ENCODE data around the gene OR6X1. TPM values are rescaled to one million over a fixed set of nuclear protein-coding genes. Genes with fewer than 3 reads are reported as not detected.

Gene OR6X1
- total RNA-seq, 1 experiment from 2014 or later, result not detected

DNA sequence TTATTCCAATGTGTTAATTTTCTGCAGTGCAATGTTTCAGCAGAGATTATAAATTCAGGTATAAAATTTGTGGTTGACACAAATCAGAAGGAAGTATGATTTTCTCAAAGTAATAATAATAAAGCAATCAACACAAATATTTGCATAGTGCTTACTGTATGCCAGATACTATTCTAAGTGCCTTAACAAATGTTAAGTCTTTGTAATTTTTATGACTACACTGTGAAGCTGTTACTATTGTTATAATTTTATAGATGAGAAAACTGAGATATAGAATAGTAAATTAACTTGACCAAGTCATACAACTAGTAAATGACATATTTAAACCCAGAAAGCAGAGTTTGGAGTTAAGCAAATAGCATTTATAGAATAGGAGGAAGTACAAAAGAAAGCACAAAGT lies 16.4 kb upstream of the OR6X1 start:
- DNase-seq (ENCODE audit: low read depth, low spot score) (no peak), ATAC-seq (no peak)
- Histone ChIP-seq H3K36me3 (ENCODE audit: control insufficient read depth, insufficient read depth, low read length) (no peaks in the 10 kb centered on the region), H3K4me1 (ENCODE audit: control insufficient read depth, insufficient read depth, low read length) (no peaks in the 10 kb centered on the region), H3K27ac (ENCODE audit: low read length) (no peak overlapping the region), H3K27me3 (ENCODE audit: control insufficient read depth, insufficient read depth, low read length) (no peaks in the 10 kb centered on the region), H3K4me3 (ENCODE audit: low read depth in 2 of 2, low read length in 2 of 2) (no peak overlapping the region), H3K9me3 (ENCODE audit: control insufficient read depth, insufficient read depth, low read depth, low read length) (no peaks in the 10 kb centered on the region)
- BruUV-seq (replicated peaks), result no TSS peak
- intact Hi-C loops (cut with micrococcal nuclease; ENCODE audit: unreplicated experiment), result no loop called here
- POLR2A ChIA-PET, result no interaction called here
- CTCF ChIA-PET, result no interaction called here
- TF ChIP-seq, protein P1, sequence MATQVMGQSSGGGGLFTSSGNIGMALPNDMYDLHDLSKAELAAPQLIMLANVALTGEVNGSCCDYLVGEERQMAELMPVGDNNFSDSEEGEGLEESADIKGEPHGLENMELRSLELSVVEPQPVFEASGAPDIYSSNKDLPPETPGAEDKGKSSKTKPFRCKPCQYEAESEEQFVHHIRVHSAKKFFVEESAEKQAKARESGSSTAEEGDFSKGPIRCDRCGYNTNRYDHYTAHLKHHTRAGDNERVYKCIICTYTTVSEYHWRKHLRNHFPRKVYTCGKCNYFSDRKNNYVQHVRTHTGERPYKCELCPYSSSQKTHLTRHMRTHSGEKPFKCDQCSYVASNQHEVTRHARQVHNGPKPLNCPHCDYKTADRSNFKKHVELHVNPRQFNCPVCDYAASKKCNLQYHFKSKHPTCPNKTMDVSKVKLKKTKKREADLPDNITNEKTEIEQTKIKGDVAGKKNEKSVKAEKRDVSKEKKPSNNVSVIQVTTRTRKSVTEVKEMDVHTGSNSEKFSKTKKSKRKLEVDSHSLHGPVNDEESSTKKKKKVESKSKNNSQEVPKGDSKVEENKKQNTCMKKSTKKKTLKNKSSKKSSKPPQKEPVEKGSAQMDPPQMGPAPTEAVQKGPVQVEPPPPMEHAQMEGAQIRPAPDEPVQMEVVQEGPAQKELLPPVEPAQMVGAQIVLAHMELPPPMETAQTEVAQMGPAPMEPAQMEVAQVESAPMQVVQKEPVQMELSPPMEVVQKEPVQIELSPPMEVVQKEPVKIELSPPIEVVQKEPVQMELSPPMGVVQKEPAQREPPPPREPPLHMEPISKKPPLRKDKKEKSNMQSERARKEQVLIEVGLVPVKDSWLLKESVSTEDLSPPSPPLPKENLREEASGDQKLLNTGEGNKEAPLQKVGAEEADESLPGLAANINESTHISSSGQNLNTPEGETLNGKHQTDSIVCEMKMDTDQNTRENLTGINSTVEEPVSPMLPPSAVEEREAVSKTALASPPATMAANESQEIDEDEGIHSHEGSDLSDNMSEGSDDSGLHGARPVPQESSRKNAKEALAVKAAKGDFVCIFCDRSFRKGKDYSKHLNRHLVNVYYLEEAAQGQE (IDR thresholded peaks at IDR 0.05; ENCODE audit: insufficient read depth in 1 of 2, low read depth in 2 of 2, low read length in 1 of 2), result no peak
- TF ChIP-seq POLR2AphosphoS5 (IDR thresholded peaks at IDR 0.05; ENCODE audit: low read depth, low read length) (no peak), SIN3A (IDR thresholded peaks at IDR 0.05; ENCODE audit: borderline replicate concordance, insufficient read depth, low read depth, low read length) (no peak), TCF7L2 (IDR thresholded peaks at IDR 0.05; ENCODE audit: low read depth, low read length) (no peak)
- TF ChIP-seq, protein P2, sequence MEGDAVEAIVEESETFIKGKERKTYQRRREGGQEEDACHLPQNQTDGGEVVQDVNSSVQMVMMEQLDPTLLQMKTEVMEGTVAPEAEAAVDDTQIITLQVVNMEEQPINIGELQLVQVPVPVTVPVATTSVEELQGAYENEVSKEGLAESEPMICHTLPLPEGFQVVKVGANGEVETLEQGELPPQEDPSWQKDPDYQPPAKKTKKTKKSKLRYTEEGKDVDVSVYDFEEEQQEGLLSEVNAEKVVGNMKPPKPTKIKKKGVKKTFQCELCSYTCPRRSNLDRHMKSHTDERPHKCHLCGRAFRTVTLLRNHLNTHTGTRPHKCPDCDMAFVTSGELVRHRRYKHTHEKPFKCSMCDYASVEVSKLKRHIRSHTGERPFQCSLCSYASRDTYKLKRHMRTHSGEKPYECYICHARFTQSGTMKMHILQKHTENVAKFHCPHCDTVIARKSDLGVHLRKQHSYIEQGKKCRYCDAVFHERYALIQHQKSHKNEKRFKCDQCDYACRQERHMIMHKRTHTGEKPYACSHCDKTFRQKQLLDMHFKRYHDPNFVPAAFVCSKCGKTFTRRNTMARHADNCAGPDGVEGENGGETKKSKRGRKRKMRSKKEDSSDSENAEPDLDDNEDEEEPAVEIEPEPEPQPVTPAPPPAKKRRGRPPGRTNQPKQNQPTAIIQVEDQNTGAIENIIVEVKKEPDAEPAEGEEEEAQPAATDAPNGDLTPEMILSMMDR (IDR thresholded peaks at IDR 0.05), result no peak
- in situ Hi-C loops (cut with HindIII; ENCODE audit: low pct_unique_long_range_greater_than_20kb, low sequenced_read_pairs), result no loop called here

DNA sequence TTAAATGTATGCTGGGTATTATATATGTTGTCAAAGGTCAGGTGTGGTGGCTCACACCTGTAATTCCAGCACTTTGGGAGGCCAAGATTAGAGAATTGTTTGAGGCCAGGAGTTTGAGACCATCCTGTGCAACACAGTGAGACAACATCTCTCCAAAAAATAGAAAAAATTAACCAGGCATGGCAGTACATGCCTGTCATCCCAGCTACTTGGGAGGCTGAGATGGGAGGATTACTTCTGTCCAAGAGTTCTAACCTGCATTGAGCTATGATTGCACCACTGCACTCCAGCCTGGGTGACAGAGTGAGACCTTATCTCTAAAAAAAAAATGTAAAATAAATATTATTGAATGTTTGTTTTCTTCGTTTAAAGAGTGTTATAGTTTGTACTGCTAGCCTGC lies 11.3 kb upstream of the OR6X1 start:
- CTCF ChIA-PET, result no interaction called here
- in situ Hi-C loops (cut with HindIII; ENCODE audit: low pct_unique_long_range_greater_than_20kb, low sequenced_read_pairs), result no loop called here
- intact Hi-C loops (cut with micrococcal nuclease; ENCODE audit: unreplicated experiment), result no loop called here
- POLR2A ChIA-PET, result no interaction called here
- H3K4me3 ChIP-seq (ENCODE audit: low read depth in 2 of 2, low read length in 2 of 2), result no peak overlapping the region
- H3K4me1 ChIP-seq (ENCODE audit: control insufficient read depth, insufficient read depth, low read length), result no peaks in the 10 kb centered on the region
- no peaks in the 10 kb centered on the region for H3K9me3 ChIP-seq (ENCODE audit: control insufficient read depth, insufficient read depth, low read depth, low read length)
- no peaks in the 10 kb centered on the region for H3K27me3 ChIP-seq (ENCODE audit: control insufficient read depth, insufficient read depth, low read length)
- no TSS peak for BruUV-seq (replicated peaks)
- no peaks in the 10 kb centered on the region for H3K36me3 ChIP-seq (ENCODE audit: control insufficient read depth, insufficient read depth, low read length)
- DNase-seq (ENCODE audit: low read depth, low spot score) (no peak), ATAC-seq (no peak)
- TF ChIP-seq POLR2AphosphoS5 (IDR thresholded peaks at IDR 0.05; ENCODE audit: low read depth, low read length) (no peak), TCF7L2 (IDR thresholded peaks at IDR 0.05; ENCODE audit: low read depth, low read length) (no peak), SIN3A (IDR thresholded peaks at IDR 0.05; ENCODE audit: borderline replicate concordance, insufficient read depth, low read depth, low read length) (no peak)
- TF ChIP-seq, protein P2 (IDR thresholded peaks at IDR 0.05), result no peak
- TF ChIP-seq, protein P1 (IDR thresholded peaks at IDR 0.05; ENCODE audit: insufficient read depth in 1 of 2, low read depth in 2 of 2, low read length in 1 of 2), result no peak
- no peak overlapping the region for H3K27ac ChIP-seq (ENCODE audit: low read length)

Data from Panc1 (cell line).